GM15510 (cell line): ENCODE data around the gene ABCC11.

Experiments
- POLR2A ChIP-seq: IDR thresholded peaks from 3 replicates; pipeline ENCODE4 v1.6.1; 2011; ENCODE audit warnings: borderline replicate concordance; ENCODE audit not compliant: insufficient read length; ENCODE audit errors: extremely low read depth

ABCC11 gene

GRCh38 chr16:48133455-48134211 is 113.7 kb downstream of the ABCC11 start:
- TF ChIP-seq POLR2A, result no peak

GRCh38 chr16:48132696-48133095 is 114.6 kb downstream of the ABCC11 start:
- no peak for TF ChIP-seq POLR2A

GRCh38 chr16:48131201-48131935 is 116.0 kb downstream of the ABCC11 start:
- TF ChIP-seq POLR2A, result no peak

- TF ChIP-seq POLR2A, result no peak
Observed at GRCh38 chr16:48129926-48130325, 117.4 kb downstream of the ABCC11 start.

GRCh38 chr16:48128769-48129168 is 118.6 kb downstream of the ABCC11 start:
- no peak for TF ChIP-seq POLR2A

GRCh38 chr16:48126801-48127644 is 120.3 kb downstream of the ABCC11 start:
- TF ChIP-seq POLR2A, result no peak

- no peak for TF ChIP-seq POLR2A
Observed at GRCh38 chr16:48125888-48126287, 121.5 kb downstream of the ABCC11 start.

- no peak for TF ChIP-seq POLR2A
Observed at GRCh38 chr16:48124266-48124665, 123.1 kb downstream of the ABCC11 start.

- TF ChIP-seq POLR2A, result no peak
Observed at GRCh38 chr16:48123104-48123788, 124.1 kb downstream of the ABCC11 start.

GRCh38 chr16:48121276-48121675 is 126.1 kb downstream of the ABCC11 start:
- no peak for TF ChIP-seq POLR2A

- TF ChIP-seq POLR2A, result no peak
Observed at GRCh38 chr16:48118841-48119240, 128.5 kb downstream of the ABCC11 start.

GRCh38 chr16:48117217-48118105 is 129.9 kb downstream of the ABCC11 start:
- no peak for TF ChIP-seq POLR2A
